HG03060 (cell line): ENCODE results near the gene SYMPK.
"Not testable (repeated sequence)": the region's sequence is repeated elsewhere in the genome, so short reads cannot be mapped to it uniquely, and the experiment has no call there.

Experiments
- ATAC-seq: cut with Tn5 transposase; IDR thresholded peaks from one replicate; pipeline ENCODE4 v1.9.1; 2021; ENCODE audit warnings: low read depth, moderate number of reproducible peaks; ENCODE audit not compliant: unreplicated experiment

Gene SYMPK

DNA sequence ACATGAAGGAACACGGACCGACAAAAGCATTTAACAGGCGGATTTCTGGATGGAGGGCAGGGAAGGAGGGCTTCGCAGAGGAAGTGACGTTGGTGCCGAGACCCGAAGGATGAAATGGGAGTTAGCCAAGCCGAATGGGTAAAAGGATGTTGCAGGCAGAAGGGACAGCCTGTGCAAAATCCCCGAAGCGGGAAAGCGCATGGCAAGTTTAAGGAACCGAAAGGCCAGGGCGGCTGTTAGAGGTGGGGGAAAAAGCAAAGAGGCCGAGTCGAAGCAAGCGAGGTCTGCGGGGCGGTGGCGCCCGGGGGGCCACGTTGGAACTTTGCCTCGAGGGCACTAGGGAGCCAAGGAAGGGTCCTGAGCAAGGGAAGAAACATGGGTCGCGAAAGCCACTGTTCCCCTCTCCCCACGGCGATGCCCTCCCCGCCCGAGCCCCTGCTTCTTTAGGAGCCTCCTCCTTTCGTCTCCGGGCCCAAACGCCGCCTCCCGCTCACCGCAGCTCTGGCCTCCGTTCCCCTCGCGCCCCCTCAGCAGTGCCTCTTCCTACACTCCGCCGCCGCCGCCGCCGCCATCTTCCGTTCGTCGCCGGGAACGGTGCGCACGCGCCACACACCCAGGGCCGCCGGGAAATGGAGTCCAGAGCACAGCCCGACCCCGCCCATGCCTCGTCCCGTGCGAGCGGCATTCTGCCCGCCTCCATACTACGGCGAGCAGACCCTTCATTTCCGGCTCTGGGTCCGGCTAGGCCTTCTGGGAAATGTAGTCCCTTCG, at the start of gene SYMPK:
Gene SYMPK, minus strand, starts transcription at position 584 of the 771 bp plus-strand sequence. CDS start 8,652 bp downstream, outside the sequence.
- peak; percentile 90 for ATAC-seq

DNA sequence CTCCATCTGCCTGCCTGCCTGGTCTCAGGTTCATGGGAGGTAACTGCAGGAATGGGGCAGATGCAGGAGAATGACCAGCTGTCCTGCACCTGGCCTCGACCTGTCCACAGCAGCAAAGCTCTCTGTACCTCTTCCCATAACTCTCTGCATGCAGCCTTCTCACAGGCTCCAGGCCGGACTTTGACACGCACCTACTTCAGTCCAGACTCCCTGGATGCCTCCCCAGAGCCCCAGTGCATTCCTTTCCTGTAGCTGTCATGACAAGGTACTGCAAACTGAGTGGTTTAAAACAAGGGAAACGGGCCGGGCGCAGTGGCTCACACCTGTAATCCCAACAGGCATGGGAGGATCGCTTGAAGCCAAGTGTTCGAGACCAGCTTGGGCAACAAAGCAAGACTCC, 48.3 kb upstream of the SYMPK start:
- ATAC-seq, result no peak

DNA sequence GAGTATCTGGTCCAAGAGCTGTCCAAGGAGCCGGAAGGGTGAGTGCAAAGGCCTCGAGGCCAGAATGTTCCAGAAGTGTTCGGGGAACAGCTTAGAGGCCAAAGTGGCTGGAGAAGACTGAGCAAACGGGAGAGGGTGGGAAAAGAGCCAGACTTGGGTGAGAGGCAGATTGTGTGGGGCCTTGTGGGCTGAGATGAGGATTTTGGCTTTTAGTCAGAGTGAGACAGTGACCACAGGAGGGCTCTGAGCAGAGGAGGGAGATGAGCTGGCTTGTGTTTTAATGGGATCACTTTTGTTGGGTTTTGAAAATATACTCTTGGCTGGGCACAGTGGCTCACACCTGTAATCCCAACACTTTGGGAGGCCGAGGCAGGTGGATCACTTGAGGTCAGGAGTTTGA, 46.0 kb upstream of the SYMPK start:
- no peak for ATAC-seq

DNA sequence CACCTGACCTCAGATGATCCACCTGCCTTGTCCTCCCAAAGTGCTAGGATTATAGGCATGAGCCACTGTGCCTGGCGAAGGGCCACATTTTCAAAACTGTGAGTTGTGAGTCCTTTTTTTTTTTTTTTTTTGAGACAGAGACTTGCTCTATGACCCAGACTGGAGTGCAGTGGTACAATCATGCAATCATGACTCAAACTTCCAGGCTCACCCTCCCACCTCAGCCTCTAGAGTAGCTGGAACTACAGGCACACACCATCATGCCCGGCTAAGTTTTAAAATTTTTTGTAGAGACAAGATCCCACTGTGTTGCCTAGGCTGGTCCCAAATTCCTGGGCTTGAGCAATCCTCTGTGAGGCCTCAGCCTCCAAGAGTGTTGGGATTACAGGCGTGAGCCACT, 43.3 kb upstream of the SYMPK start:
- ATAC-seq, result no peak

DNA sequence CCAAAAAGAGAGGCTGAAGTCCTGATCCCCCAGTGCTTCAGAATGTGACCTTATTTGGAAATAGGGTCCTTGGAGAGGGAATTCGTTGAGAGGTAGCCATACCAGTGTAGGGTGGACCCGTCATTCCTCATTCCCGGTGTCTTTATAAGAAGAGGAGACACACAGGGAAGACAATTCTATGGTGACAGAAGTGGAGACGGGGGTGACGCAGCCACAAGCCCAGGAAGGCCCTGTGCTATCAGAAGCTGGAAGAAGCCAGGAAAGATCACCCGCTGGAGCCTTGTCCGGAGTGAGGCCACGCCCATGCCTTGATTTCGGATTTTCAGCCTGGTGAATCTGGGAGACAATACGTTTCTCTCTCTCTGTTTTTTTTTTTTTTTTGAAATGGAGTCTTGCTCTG, 42.1 kb upstream of the SYMPK start:
- ATAC-seq, result no peak

DNA sequence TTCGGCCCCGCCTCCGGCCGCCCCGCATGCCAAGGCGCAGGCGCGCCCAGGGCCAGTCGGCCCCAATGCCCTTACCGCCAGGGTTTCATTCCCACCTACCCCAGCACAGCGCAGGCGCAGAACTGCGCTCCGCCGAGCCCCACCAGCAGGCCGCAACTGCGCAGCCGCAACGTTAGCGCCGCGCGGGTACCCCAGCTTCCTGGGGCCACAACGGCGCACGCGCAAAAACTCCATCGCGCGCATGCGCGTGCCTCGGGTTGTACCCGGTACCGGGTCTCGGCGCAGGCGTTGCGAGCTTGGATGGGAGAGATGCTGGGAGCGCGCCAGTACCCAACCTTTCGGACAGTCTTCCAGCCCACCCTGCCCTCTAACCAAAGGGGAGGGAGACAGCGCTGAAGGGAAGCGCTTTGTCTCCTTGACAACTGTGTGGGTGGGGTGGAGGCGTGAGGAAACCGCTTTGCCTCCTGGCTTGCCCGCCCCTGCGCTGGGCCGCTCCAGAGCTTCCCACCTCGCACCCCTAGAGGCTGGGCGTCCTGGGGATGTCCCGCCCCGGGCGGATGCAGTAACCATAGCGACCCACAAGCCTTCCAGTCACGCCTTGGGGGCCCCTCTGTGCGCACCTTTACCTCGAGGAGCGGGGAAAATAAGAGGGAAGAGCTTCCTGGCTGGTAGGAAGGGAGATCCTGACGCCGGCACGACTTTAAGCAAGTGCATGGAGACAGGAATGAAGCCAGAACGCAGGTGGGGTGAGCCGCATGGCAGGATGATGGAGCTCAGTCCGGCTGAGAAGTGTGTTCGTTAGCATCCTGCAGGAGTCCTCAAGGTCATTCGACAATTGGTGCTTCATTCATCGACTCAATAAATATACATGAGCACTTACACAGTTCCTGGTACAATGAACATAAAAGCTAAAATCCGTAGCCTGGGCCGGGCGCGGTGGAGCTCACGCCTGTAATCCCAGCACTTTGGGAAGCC, 40.0 kb upstream of the SYMPK start:
- peak; percentile 90 for ATAC-seq

DNA sequence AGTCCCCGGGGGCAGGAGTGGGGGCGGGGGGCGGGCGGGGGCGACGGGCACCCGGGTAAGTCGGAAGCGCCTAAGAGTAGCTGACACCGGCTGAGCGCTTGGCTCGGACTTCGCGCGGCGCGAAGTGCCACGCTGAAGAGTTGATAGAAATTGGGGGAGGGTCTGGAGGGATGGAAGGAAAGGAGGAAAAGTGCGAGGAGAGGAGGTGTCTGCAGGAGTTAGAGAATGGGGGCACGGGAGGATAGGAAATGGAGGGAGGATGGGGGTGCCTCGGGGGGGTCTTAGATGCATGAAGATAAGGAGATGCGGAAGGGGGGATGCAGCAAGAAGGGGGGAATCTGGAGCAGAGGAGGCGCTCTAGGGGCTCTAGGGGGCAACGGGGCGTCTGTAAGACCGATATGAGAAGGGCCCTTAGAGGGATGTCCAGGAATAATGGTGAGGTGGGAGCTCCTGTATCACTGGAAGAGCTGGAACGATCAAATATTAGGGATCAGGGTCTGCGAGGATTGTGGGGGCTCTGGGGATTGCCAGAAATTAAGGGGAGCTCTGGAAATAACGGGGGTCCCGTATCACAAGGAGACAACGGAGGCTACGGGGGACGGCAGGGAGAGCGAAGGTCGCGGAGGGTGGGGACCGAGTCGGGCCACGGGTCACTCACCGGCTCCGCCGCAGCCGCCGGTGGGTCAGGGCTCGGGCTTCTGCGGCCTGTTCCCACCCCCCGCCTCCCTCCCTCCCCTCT, 39.1 kb upstream of the SYMPK start, which contains the start of gene MYPOP:
Gene MYPOP, minus strand, starts transcription at position 702 of the 739 bp plus-strand sequence. CDS start 840 bp downstream, outside the sequence.
- ATAC-seq, result no peak

DNA sequence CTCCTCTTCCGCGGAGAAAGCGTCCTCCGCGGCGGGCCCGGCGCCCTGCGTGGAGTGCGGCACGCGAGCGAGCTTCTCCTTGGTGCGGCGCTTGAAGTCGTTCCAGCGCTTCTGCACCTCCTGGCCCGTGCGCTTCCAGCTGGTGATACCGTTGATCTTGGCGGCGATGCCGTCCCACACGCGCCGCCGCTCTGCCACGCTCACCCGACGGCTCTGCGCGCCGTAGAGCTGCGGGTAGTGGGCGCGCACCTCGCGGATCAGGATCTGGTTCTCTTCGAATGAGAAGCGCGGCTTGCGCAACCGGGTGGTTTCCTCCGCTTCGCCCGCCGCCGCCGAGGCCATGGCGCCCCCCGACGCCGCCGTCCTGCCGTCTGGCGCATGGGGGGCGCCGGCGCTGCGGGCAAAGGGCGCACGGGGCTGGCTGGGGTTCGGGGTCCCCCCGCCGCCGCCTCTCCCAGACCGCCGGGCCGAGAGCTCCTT, 38.5 kb upstream of the SYMPK start:
- no peak for ATAC-seq

DNA sequence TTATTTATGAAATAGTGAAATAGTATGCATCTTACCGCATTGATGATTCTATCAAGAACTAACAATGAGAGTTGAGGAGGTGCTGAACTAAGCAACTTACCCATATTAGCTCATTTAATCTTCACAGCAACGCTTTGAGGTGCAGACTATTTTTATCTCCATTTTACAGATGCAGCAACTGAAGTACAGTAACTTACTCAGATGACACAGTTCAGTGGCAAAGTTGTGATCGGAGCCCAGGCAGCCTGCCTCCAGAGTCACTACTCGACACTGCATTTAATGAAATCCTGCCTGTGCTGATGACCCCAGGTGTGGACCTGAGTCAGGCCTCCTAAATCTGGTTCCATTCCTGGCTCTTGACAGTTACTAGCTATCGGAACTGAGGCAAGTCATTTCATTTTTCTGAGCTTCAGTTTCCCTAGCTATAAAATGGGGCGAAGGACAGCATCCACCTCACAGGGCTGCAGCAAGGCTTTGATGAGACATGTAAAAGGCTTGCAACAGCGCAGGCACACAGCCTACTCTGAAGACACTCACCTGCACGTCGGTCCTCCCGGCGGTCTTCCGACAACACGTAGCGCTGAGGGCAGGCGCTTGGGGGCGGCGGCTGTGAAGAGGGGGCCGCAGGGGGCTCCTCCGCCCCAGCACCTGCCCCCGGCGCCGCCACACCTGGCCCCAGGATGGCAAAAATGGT, 37.9 kb upstream of the SYMPK start:
- ATAC-seq, result no peak

DNA sequence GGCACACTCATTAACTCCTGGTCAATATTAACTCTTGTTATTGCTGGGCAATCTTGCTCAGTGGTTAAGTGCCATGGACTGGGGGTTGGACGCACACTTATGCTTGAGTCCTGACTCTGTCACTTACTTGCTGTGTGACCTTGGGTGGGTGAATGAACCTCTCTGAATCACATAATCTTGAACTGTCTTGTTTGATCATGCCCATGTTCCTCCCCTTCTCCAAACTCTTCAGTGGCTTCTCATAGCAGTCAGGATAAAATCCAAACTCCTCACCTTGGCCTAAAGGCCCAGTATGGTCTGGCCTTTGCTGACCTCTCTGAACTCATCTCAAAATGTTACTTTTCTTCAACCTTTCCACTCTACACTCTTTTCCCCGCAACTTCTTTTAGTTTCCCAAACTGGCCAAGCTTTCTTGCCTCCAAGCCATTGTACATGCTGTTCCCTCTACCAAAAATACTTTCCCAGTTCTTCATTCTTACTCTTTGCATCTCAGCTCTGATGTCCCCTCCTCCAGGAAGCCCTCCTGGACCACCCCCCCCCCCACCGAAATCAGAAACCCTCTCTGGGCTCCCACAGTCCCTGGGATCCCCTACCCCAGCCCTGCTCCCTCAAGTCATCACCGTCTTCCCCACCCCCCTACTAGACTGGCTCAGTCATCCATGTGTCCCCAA, 37.1 kb upstream of the SYMPK start:
- ATAC-seq, result no peak

DNA sequence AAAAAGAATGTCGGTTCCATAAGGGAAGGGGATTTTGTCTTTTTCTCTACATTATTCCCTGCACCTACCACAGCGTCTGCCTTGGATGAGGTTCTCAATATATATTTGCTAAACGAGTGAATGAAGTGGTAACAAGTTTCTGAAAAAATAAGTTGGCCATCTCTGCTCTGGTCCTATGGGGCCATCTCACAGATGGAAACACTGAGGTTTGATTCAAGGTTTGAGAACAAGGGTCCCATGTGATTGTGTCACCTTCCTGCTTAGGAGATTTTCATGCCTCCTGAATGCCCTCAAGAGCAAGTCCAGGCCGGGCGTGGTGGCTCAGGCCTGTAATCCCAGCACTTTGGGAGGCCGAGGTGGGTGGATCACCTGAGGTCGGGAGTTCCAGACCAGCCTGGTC, 36.3 kb upstream of the SYMPK start:
- ATAC-seq, result no peak

DNA sequence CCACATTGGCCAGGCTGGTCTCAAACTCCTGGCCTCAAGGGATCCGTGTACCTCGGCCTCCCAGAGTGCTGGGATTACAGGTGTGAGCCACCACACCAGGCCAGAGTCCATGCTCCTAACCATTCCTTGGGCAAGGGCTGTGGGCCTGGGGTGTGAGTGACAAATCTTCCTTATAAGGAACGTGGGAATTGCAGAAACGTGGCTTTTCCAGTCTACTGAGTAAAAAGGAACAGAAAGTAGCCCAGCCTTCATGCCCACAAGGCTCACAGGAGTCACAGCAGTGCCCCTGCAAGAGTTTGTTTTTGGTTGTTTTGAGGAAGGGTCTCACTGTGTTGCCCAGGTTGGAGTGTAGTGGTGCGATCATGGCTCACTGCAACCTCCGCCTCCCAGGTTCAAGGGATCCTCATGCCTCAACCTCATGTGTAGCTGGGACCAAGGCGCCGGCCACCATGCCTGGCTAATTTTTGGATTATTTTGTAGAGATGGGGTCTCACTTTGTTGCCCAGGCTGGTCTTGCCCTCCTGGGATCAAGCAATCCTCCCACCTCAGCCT, 34.4 kb upstream of the SYMPK start:
- ATAC-seq, result no peak

DNA sequence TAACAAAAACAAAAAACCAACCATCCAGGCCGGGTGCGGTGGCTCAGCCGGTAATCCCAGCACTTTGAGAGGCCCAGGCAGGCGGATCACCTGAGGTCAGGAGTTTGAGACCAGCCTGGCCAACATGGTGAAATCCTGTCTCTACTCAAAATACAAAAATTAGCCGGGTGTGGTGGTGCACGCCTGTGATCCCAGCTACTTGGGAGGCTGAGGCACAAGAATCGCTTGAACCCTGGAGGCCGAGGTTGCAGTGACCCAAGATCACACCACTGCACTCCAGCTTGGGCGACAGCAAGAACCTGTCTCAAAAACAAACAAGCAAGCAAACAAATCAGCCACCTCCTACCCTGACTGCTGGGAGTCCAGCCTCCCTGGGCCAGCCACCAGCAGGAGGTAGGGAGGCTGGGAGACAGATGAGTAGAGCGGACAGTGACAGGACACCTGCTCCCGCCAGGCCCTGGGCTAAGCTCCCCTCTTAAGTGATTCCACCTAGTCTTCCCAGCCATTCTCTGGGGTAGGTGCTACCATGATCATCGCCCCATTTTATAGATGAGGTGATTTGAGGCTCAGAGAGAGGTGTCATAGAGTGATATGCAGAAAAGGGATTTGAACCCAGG, 33.1 kb upstream of the SYMPK start:
- ATAC-seq, result not testable (repeated sequence)

DNA sequence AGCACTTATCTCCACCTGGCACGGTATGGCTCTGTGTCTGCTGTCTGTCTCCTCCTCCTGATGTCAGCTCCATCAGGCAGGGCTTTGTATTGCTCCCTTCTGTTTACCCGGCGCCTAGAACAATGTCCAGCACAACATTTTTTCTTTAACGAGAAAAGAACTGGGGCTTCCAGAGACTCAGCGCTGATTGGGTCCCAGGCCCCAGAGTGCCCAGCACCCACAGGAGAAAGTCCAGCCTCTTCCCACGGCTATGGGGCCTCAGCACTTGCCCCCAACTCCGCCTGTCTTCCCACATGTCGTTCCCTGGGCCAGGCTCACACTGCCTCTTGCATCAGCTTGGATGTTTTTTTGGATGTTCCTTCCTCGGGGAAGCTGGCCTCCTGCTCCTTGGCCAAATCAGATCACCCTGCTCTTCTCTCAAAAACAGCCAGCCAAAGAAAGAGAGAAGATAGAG, 32.6 kb upstream of the SYMPK start:
- no peak for ATAC-seq

DNA sequence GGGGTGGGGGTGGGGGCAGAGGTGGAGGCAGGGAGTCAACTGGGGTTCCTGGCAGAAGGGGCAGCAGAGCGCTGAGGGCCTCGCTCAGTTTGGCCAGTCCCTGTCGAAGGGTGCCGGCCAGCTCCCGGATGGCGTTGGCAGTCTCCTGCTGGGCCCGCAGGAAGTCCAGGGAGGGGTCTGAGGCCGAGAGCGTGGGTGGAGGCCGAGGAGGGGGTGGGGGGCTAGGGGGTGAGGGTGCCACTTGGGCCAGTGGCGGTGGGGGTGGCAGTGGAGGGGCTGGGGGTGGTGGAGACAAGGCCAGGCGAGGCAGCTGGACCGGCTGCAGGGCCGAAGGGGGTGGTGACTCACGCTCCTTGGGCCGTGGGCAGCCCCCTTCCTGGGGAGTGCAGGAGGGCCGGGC, 27.9 kb upstream of the SYMPK start:
- no peak for ATAC-seq

DNA sequence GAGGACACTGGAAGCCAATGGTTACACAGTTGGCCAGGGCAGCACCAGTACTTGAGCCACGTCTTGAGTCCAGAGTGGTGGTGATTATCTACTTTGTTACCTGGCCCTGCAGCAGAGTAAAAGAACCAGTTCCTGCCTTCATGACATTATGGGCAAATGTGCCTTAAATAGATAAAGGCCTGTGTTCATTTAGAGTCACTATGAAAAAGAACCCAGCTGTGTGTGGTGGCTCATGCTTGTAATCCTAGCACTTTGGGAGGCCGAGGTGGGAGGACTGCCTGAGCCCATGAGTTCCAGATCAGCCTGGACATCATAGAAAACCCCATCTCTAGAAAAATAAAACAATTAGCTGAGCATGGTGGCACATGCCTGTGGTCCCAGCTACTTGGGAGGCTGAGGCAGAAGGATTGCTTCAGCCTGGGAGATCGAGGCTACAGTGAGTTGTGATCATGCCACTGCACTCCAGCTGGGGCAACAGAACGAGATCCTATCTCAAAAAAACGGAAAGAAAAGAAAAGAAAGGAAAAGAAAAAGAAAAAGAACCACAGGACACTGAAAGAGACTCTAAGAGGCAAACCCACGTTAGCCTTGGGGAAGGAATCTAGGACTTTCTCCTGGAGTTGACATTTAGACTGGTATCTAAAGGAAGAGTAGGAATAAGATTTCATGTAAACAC, 26.4 kb upstream of the SYMPK start:
- no peak for ATAC-seq

DNA sequence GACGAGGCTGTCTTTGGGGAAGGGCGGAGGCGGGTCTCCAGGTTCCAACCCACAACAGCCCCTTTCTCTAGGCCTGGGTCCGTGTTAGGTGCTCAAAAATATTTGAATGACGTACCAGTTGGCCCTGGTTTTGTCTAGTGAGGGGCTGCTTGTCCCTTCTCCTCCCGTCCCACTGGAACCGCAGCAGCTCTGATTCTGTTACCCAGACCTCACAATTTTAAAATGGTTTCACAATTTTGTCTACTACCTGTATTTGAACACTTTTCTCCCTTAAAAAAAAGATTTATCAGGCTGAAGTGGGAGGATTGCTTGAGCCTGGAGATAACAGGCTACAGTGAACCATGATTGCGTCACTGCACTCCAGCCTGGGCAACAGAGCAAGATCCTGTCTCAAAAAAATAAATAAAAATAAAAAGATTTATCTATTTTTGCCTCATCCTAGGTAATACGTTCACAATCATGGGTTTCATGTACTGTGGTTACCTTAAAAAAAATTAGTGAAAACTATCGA, 24.3 kb upstream of the SYMPK start:
- ATAC-seq, result no peak
